NCI-H2081 treated with DMSO at 0.1 percent for 48 hours (cell line): Measurements from ENCODE around the gene RARRES2.

Source experiments
- DNase-seq: peaks from one replicate; lab custom pipeline; 2025; lab: John Stamatoyannopoulos, UW

Gene RARRES2

GRCh38 chr7:150337659-150338081, 3.8 kb downstream of the RARRES2 start:
- DNase-seq: no peak

GRCh38 chr7:150337179-150337578, 4.2 kb downstream of the RARRES2 start:
- no peak for DNase-seq

GRCh38 chr7:150336746-150337145, 4.7 kb downstream of the RARRES2 start:
- DNase-seq: no peak

- DNase-seq: no peak
Observed at GRCh38 chr7:150335774-150336112, 5.7 kb downstream of the RARRES2 start.

- DNase-seq: no peak
Observed at GRCh38 chr7:150335108-150335773, 6.2 kb downstream of the RARRES2 start.

GRCh38 chr7:150334108-150334507, 7.3 kb downstream of the RARRES2 start:
- no peak for DNase-seq

- DNase-seq: no peak
Observed at GRCh38 chr7:150333659-150334058, 7.8 kb downstream of the RARRES2 start.

- DNase-seq: no peak
Observed at GRCh38 chr7:150332852-150333635, 8.4 kb downstream of the RARRES2 start.

GRCh38 chr7:150330211-150330885, 11.1 kb downstream of the RARRES2 start:
- DNase-seq: no peak

- no peak for DNase-seq
Observed at GRCh38 chr7:150329331-150330120, 11.9 kb downstream of the RARRES2 start.

GRCh38 chr7:150327308-150327707, 14.1 kb downstream of the RARRES2 start:
- DNase-seq: no peak

GRCh38 chr7:150326657-150327268, 14.7 kb downstream of the RARRES2 start:
- DNase-seq: no peak

GRCh38 chr7:150325901-150326300, 15.5 kb downstream of the RARRES2 start:
- DNase-seq: no peak

GRCh38 chr7:150325110-150325611, 16.3 kb downstream of the RARRES2 start:
- no peak for DNase-seq

- DNase-seq: no peak
Observed at GRCh38 chr7:150324373-150324961, 17.0 kb downstream of the RARRES2 start.

GRCh38 chr7:150323682-150324372, 17.6 kb downstream of the RARRES2 start:
- no peak for DNase-seq

GRCh38 chr7:150322833-150323681, 18.4 kb downstream of the RARRES2 start, which contains the start of the genes ACTR3C and LRRC61:
Gene ACTR3C (minus strand): TSS chr7:150323545. CDS start chr7:150295296, 28,249 bp downstream.
Gene LRRC61 (plus strand): TSS chr7:150323355. CDS start chr7:150336862, 13,507 bp downstream.
- DNase-seq: peak; percentile 48

GRCh38 chr7:150322114-150322832, 19.2 kb downstream of the RARRES2 start:
- DNase-seq: no peak

- DNase-seq: no peak
Observed at GRCh38 chr7:150321788-150322113, 19.7 kb downstream of the RARRES2 start.
